K562 (cell line): ENCODE results near the gene PLSCR3.

ENCODE experiments used
- CEBPG ChIP-seq, 3 experiments: fragments of 200-800 bp in 1 of 3; sonication (Bioruptor generic) in 1 of 3; sonication (generic) in 1 of 3; formaldehyde crosslinking in 1 of 3; IDR thresholded peaks in 2 of 3; conservative IDR thresholded peaks in 1 of 3; 2 replicates each; pipeline versions ENCODE4 v1.6.1 to v1.8.0; 2016 to 2022; ENCODE audit warnings: missing compliant biosample characterization in 2 of 3, missing genetic modification characterization in 2 of 3, mild to moderate bottlenecking in 1 of 3, missing genetic modification reagents in 1 of 3
- CREB1 ChIP-seq, 2 experiments: sonication (generic) in 1 of 2; formaldehyde crosslinking in 1 of 2; IDR thresholded peaks; 2 replicates each; pipeline versions ENCODE4 v1.6.1 to v1.8.0; 2012 to 2022; ENCODE audit warnings: inconsistent platforms in 1 of 2, mild to moderate bottlenecking in 1 of 2, missing genetic modification reagents in 1 of 2, moderate library complexity in 1 of 2
- CTCF ChIP-seq, 3 experiments: IDR thresholded peaks in 2 of 3; conservative IDR thresholded peaks in 1 of 3; 2 replicates each; pipeline ENCODE4 v1.5.1; 2011 to 2012; ENCODE audit warnings: low read length in 3 of 3, mild to moderate bottlenecking in 3 of 3, control low read depth in 2 of 3, improper control_type of control experiment in 1 of 3, inconsistent platforms in 1 of 3, low read depth in 1 of 3, mixed read lengths in 1 of 3, moderate library complexity in 1 of 3; ENCODE audit not compliant: insufficient read depth in 2 of 3
- FOXO4 ChIP-seq: fragments of 450-650 bp; formaldehyde crosslinking; IDR thresholded peaks from 2 replicates; pipeline ENCODE4 v1.4.0; 2020; ENCODE audit warnings: mild to moderate bottlenecking, moderate library complexity
- IRF2 ChIP-seq: sonication (generic); formaldehyde crosslinking; IDR thresholded peaks from 2 replicates; pipeline ENCODE4 v1.8.1; 2022; ENCODE audit warnings: mild to moderate bottlenecking, missing genetic modification reagents
- NR2C2 ChIP-seq, 2 experiments: fragments of 200-800 bp in 1 of 2; sonication (Bioruptor generic) in 1 of 2; sonication (generic) in 1 of 2; formaldehyde crosslinking in 1 of 2; IDR thresholded peaks; 2 replicates each; pipeline versions ENCODE4 v1.6.1 to v1.8.0; 2016 to 2022; ENCODE audit warnings: mild to moderate bottlenecking in 1 of 2, missing compliant biosample characterization in 1 of 2, missing genetic modification characterization in 1 of 2, missing genetic modification reagents in 1 of 2
- POLR2AphosphoS5 ChIP-seq: IDR thresholded peaks from 2 replicates; pipeline ENCODE4 v1.6.1; 2011; ENCODE audit warnings: mild to moderate bottlenecking, low read depth, low read length, moderate library complexity; ENCODE audit not compliant: control insufficient read depth, insufficient read depth
- RAD21 ChIP-seq, 2 experiments: fragments of 250-450 bp in 1 of 2; fragments of 450-650 bp in 1 of 2; sonication (Bioruptor Pico) in 1 of 2; formaldehyde crosslinking in 1 of 2; IDR thresholded peaks in 1 of 2; conservative IDR thresholded peaks in 1 of 2; 2 replicates each; pipeline versions ENCODE4 v1.4.0 to v1.8.0; 2020 to 2022; ENCODE audit warnings: mild to moderate bottlenecking in 2 of 2, moderate library complexity in 1 of 2
- SNAPC5 ChIP-seq: fragments of 250-450 bp; sonication (Bioruptor Pico); IDR thresholded peaks from 2 replicates; pipeline ENCODE4 v1.8.0; 2021; ENCODE audit warnings: moderate library complexity, mild to moderate bottlenecking, inconsistent platforms
- ZNF124 ChIP-seq: sonication (generic); formaldehyde crosslinking; IDR thresholded peaks from 2 replicates; pipeline ENCODE4 v1.8.1; 2022; ENCODE audit warnings: missing genetic modification reagents
- ZNF384 ChIP-seq: IDR thresholded peaks from 2 replicates; pipeline ENCODE4 v1.6.1; 2012; ENCODE audit warnings: low read depth, low read length, improper control_type of control experiment

GRCh38 chr17:7389924-7390910 is 4.1 kb downstream of the PLSCR3 start:
- TF ChIP-seq CEBPG (CRISPR knock-in tag; IDR thresholded peaks at IDR 0.05), result no peak
- no peak for TF ChIP-seq CEBPG (tag; conservative IDR thresholded peaks at IDR 0.05 in 1 of 2, IDR thresholded peaks at IDR 0.05 in 1 of 2)
- no peak for TF ChIP-seq FOXO4 (CRISPR knock-in tag)
- TF ChIP-seq CREB1 (IDR thresholded peaks at IDR 0.05), result no peak
- no peak for TF ChIP-seq CREB1 (CRISPR knock-in tag; IDR thresholded peaks at IDR 0.05)
- TF ChIP-seq ZNF124 (CRISPR knock-in tag), result no peak
- no peak for TF ChIP-seq CTCF (IDR thresholded peaks at IDR 0.05 in 2 of 3, conservative IDR thresholded peaks at IDR 0.05 in 1 of 3; ENCODE audit: insufficient read depth in 2 of 3, low read depth in 1 of 3, low read length in 3 of 3)
- TF ChIP-seq SNAPC5, result no peak
- TF ChIP-seq ZNF384, result no peak
- no peak for TF ChIP-seq POLR2AphosphoS5
- TF ChIP-seq NR2C2 (CRISPR knock-in tag; IDR thresholded peaks at IDR 0.05), result no peak
- no peak for TF ChIP-seq NR2C2 (tag; IDR thresholded peaks at IDR 0.05)
- TF ChIP-seq IRF2, result no peak
- TF ChIP-seq RAD21 (CRISPR knock-in tag; conservative IDR thresholded peaks at IDR 0.05 in 1 of 2, IDR thresholded peaks at IDR 0.05 in 1 of 2), result no peak
